OCI-LY1 (cell line): ENCODE results near the gene NPR1.
"Not testable (repeated sequence)": the region's sequence is repeated elsewhere in the genome, so short reads cannot be mapped to it uniquely, and the experiment has no call there.

Experiments
- H2AFZ ChIP-seq: fragments of 200-600 bp; sonication (generic), shearing (Covaris generic); 2 replicates; pipeline ENCODE4 v1.6.0; 2014; ENCODE audit warnings: antibody characterized with exemption, mild to moderate bottlenecking, low read length
- H3F3A ChIP-seq: fragments of 200-600 bp; sonication (generic), shearing (Covaris generic); 2 replicates; pipeline ENCODE4 v1.6.0; 2014; ENCODE audit warnings: mild to moderate bottlenecking, antibody characterized with exemption, low read length, moderate library complexity; ENCODE audit not compliant: insufficient read depth
- H3K27ac ChIP-seq: fragments of 200-600 bp; sonication (generic); 2 replicates; pipeline ENCODE4 v1.5.1; 2014; ENCODE audit warnings: low read length, mixed run types, mild to moderate bottlenecking, low read depth; ENCODE audit not compliant: poor library complexity, severe bottlenecking
- H3K27me3 ChIP-seq: fragments of 200-600 bp; sonication (generic); 2 replicates; pipeline ENCODE4 v1.6.0; 2014; ENCODE audit warnings: antibody characterized with exemption, mild to moderate bottlenecking, low read length, moderate library complexity; ENCODE audit not compliant: insufficient read depth
- H3K36me3 ChIP-seq: fragments of 200-600 bp; sonication (generic); 2 replicates; pipeline ENCODE4 v1.6.1; 2014; ENCODE audit warnings: mild to moderate bottlenecking, antibody characterized with exemption, low read length, moderate library complexity, mixed read lengths; ENCODE audit not compliant: insufficient read depth
- H3K4me1 ChIP-seq: fragments of 200-600 bp; sonication (generic); 2 replicates; pipeline ENCODE4 v1.5.1; 2014; ENCODE audit warnings: mild to moderate bottlenecking, low read length, moderate library complexity; ENCODE audit not compliant: insufficient read depth, severe bottlenecking
- H3K4me2 ChIP-seq: fragments of 200-600 bp; sonication (generic), shearing (Covaris generic); 2 replicates; pipeline ENCODE4 v1.6.1; 2014; ENCODE audit warnings: low read length
- H3K4me3 ChIP-seq: fragments of 200-600 bp; sonication (generic); 2 replicates; pipeline ENCODE4 v1.5.1; 2014; ENCODE audit warnings: low read length, low read depth, mild to moderate bottlenecking, mixed read lengths; ENCODE audit not compliant: poor library complexity, severe bottlenecking
- H3K79me2 ChIP-seq: fragments of 200-600 bp; shearing (Covaris generic); 2 replicates; pipeline ENCODE4 v1.6.1; 2016; ENCODE audit warnings: mixed run types, low read length, mixed read lengths; ENCODE audit not compliant: insufficient read depth
- H3K9ac ChIP-seq: fragments of 200-600 bp; sonication (generic), shearing (Covaris generic); 2 replicates; pipeline ENCODE4 v1.6.1; 2014; ENCODE audit warnings: mild to moderate bottlenecking, low read length, mixed read lengths
- H3K9me2 ChIP-seq: fragments of 200-600 bp; sonication (generic), shearing (Covaris generic); 2 replicates; pipeline ENCODE4 v1.6.1; 2014; ENCODE audit warnings: low read depth, mild to moderate bottlenecking, low read length, mixed read lengths
- H3K9me3 ChIP-seq: fragments of 200-600 bp; shearing (Covaris generic); 2 replicates; pipeline ENCODE4 v1.6.1; 2014; ENCODE audit warnings: low read length, mixed read lengths
- H4K20me1 ChIP-seq: fragments of 200-600 bp; sonication (generic), shearing (Covaris generic); 2 replicates; pipeline ENCODE4 v1.6.0; 2016; ENCODE audit warnings: mild to moderate bottlenecking, low read length; ENCODE audit not compliant: insufficient read depth
- CTCF ChIP-seq: fragments of 200-600 bp; sonication (generic), shearing (Covaris generic); IDR thresholded peaks from 2 replicates; pipeline ENCODE4 v1.5.1; 2017; ENCODE audit warnings: mild to moderate bottlenecking, antibody characterized with exemption, low read length, moderate library complexity, mixed read lengths
- EZH2 ChIP-seq: fragments of 200-600 bp; sonication (generic), shearing (Covaris generic); IDR thresholded peaks from 2 replicates; pipeline ENCODE4 v1.8.0; 2017; ENCODE audit warnings: borderline replicate concordance, mixed run types, mild to moderate bottlenecking, antibody characterized with exemption, low read length, moderate library complexity, mixed read lengths

The NPR1 gene

GRCh38 chr1:153723687-153724086, 45.2 kb downstream of the NPR1 start:
- Histone ChIP-seq H3K4me2 (no peak overlapping the region), H3K79me2 (peaks cover 5% of the 10 kb centered on the region; the same call in 1 of the 2 replicates), H3K27ac (no peak overlapping the region), H3K9ac (no peak overlapping the region), H3K9me3 (no peaks in the 10 kb centered on the region), H4K20me1 (no peaks in the 10 kb centered on the region), H3K27me3 (no peaks in the 10 kb centered on the region), H3K36me3 (no peaks in the 10 kb centered on the region), H2AFZ (no peak overlapping the region), H3K4me1 (peaks cover 15% of the 10 kb centered on the region), H3K9me2 (no peaks in the 10 kb centered on the region), H3K4me3 (no peak overlapping the region), H3F3A (0 out of 2 replicates have a peak, but pooled peaks cover 4% of the 10 kb centered on the region)
- TF ChIP-seq EZH2 (no peak), CTCF (no peak)

GRCh38 chr1:153724634-153725033, 46.1 kb downstream of the NPR1 start:
- not testable (repeated sequence) for H3K27ac ChIP-seq, H3K9ac ChIP-seq

GRCh38 chr1:153727463-153728304, 49.2 kb downstream of the NPR1 start, which contains the start of gene INTS3:
INTS3 (plus strand) TSS chr1:153728050; CDS start chr1:153728635, 585 bp downstream.
- Histone ChIP-seq H3K4me2 (peak within 1 kb of the TSS; percentile 100), H3K4me3 (peak within 1 kb of the TSS; percentile 100), H3K9me3 (no peaks in the 10 kb centered on the region), H4K20me1 (no peaks in the 10 kb centered on the region), H3K9ac (peak within 1 kb of the TSS; percentile 100), H3K36me3 (0 out of 2 replicates have a peak, but pooled peaks cover 7% of the 10 kb centered on the region), H3F3A (0 out of 2 replicates have a peak, but pooled peaks cover 4% of the 10 kb centered on the region), H3K27me3 (no peaks in the 10 kb centered on the region), H3K79me2 (peaks cover 11% of the 10 kb centered on the region; the same call in 1 of the 2 replicates), H3K9me2 (no peaks in the 10 kb centered on the region), H3K4me1 (peaks cover 39% of the 10 kb centered on the region), H3K27ac (peak within 1 kb of the TSS; percentile 78), H2AFZ (no peak within 1 kb of the TSS)
- no peak for TF ChIP-seq CTCF

More at GRCh38 chr1:153724634-153725033, 46.1 kb downstream of the NPR1 start:
- H3K4me1 ChIP-seq, result peaks cover 24% of the 10 kb centered on the region
- H3K36me3 ChIP-seq, H3K9me2 ChIP-seq, H3K4me3 ChIP-seq, H3K27me3 ChIP-seq, H2AFZ ChIP-seq, H3K9me3 ChIP-seq, H4K20me1 ChIP-seq, H3F3A ChIP-seq, H3K4me2 ChIP-seq: not testable (repeated sequence)
- H3K79me2 ChIP-seq, result peaks cover 11% of the 10 kb centered on the region; the same call in 1 of the 2 replicates
